ENCODE measurements around the gene WHAMM.
"Not testable (repeated sequence)": the region's sequence is repeated elsewhere in the genome, so short reads cannot be mapped to it uniquely, and the experiment has no call there.

The WHAMM gene, protein sequence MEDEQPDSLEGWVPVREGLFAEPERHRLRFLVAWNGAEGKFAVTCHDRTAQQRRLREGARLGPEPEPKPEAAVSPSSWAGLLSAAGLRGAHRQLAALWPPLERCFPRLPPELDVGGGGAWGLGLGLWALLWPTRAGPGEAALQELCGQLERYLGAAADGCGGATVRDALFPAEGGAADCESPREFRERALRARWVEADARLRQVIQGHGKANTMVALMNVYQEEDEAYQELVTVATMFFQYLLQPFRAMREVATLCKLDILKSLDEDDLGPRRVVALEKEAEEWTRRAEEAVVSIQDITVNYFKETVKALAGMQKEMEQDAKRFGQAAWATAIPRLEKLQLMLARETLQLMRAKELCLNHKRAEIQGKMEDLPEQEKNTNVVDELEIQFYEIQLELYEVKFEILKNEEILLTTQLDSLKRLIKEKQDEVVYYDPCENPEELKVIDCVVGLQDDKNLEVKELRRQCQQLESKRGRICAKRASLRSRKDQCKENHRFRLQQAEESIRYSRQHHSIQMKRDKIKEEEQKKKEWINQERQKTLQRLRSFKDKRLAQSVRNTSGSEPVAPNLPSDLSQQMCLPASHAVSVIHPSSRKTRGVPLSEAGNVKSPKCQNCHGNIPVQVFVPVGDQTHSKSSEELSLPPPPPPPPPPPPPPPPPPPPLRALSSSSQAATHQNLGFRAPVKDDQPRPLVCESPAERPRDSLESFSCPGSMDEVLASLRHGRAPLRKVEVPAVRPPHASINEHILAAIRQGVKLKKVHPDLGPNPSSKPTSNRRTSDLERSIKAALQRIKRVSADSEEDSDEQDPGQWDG

DNA sequence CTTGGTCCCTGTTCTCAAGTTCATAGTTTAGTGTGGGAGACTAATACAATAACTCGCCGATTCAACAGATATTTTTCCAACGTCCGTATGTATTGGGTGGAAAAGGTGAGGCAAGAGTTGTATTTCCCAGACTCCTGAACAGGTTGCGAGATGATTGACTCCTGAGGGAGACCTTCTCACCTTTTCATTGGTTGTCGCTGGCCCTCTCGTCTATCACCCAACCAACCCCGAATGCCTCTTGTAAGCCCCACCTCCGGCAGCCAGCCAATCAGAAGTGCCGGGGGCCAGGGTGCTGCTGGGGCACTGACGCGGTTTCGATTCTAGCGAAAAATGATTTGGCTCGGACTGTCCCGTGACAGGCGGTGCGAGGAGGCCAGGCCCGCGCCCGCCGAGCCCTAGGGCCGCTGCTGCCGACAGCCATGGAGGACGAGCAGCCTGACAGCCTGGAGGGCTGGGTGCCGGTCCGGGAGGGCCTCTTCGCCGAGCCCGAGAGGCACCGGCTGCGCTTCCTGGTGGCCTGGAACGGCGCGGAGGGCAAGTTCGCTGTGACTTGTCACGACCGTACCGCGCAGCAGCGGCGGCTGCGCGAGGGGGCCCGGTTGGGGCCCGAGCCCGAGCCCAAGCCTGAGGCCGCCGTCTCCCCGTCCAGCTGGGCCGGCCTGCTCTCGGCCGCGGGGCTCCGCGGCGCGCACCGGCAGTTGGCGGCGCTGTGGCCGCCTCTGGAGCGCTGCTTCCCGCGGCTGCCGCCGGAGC is at the start of gene WHAMM:
WHAMM (plus strand) TSS at position 321 of the 753 bp plus-strand sequence; CDS start at position 420, 99 bp downstream.
- Mint-ChIP-seq H3K27me3 (no peaks in the 10 kb centered on the region), H3K36me3 (peaks cover 7% of the 10 kb centered on the region), H3K27ac (peak within 1 kb of the TSS; percentile 96), H3K4me1 (peaks cover 33% of the 10 kb centered on the region), H3K9me3 (no peaks in the 10 kb centered on the region), H3K4me3 (peak within 1 kb of the TSS; percentile 88)
- ATAC-seq (ENCODE audit: low read depth) (peak; percentile 85), DNase-seq (ENCODE audit: low spot score in 2 of 2) (peak; percentile 87 to 93)

- Mint-ChIP-seq H3K4me3 (no peak overlapping the region), H3K27ac (no peak overlapping the region), H3K9me3 (peaks cover 4% of the 10 kb centered on the region), H3K4me1 (peaks cover 15% of the 10 kb centered on the region), H3K27me3 (no peaks in the 10 kb centered on the region), H3K36me3 (peaks cover 31% of the 10 kb centered on the region)
- DNase-seq (ENCODE audit: low spot score in 2 of 2) (no peak), ATAC-seq (ENCODE audit: low read depth) (no peak)
These were observed 45.9 kb upstream of the WHAMM start for GRCh38 chr15:82763361-82764116.

- H3K27ac Mint-ChIP-seq, result no peak overlapping the region
- ATAC-seq (ENCODE audit: low read depth) (no peak), DNase-seq (ENCODE audit: low spot score in 2 of 2) (no peak)
- H3K36me3 Mint-ChIP-seq, result peaks cover 28% of the 10 kb centered on the region
- peaks cover 4% of the 10 kb centered on the region for H3K9me3 Mint-ChIP-seq
- no peak overlapping the region for H3K4me3 Mint-ChIP-seq
- H3K27me3 Mint-ChIP-seq, result no peaks in the 10 kb centered on the region
- H3K4me1 Mint-ChIP-seq, result peaks cover 15% of the 10 kb centered on the region
These were observed 45.3 kb upstream of the WHAMM start for GRCh38 chr15:82764117-82764490.

GRCh38 chr15:82764740-82765139 is 44.7 kb upstream of the WHAMM start:
- ATAC-seq (ENCODE audit: low read depth), result no peak
- Mint-ChIP-seq H3K4me1 (peaks cover 15% of the 10 kb centered on the region), H3K36me3 (peaks cover 28% of the 10 kb centered on the region), H3K4me3 (no peak overlapping the region), H3K27ac (no peak overlapping the region), H3K27me3 (no peaks in the 10 kb centered on the region), H3K9me3 (peaks cover 4% of the 10 kb centered on the region)
- DNase-seq (ENCODE audit: low spot score in 2 of 2), result no peak

DNA sequence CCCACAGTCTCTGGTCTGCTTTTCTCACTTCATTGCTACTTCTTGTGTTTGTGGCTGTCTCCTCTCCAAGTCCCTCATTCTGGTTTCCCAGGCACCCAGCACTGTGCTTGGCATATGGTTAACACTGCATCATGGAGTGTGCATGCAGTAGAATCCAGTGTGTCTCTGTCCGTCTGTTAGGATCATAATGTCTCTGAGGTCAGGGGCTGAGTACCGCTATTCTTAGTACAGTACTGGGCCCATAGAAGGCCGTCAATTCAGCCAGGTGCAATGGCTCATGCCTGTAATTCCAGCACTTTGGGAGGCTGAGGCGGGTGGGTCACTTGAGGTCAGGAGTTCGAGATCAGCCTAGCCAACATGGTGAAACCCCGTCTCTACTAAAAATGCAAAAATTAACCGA is 43.2 kb upstream of the WHAMM start:
- H3K36me3 Mint-ChIP-seq, result peaks cover 24% of the 10 kb centered on the region
- DNase-seq (ENCODE audit: low spot score in 2 of 2); H3K9me3 Mint-ChIP-seq; H3K27me3 Mint-ChIP-seq; H3K27ac Mint-ChIP-seq; H3K4me3 Mint-ChIP-seq; ATAC-seq (ENCODE audit: low read depth): not testable (repeated sequence)
- H3K4me1 Mint-ChIP-seq, result peaks cover 15% of the 10 kb centered on the region

- Mint-ChIP-seq H3K9me3 (peaks cover 4% of the 10 kb centered on the region), H3K27me3 (no peaks in the 10 kb centered on the region), H3K36me3 (peaks cover 22% of the 10 kb centered on the region), H3K27ac (no peak overlapping the region), H3K4me3 (no peak overlapping the region), H3K4me1 (peaks cover 15% of the 10 kb centered on the region)
- ATAC-seq (ENCODE audit: low read depth) (no peak), DNase-seq (ENCODE audit: low spot score in 2 of 2) (no peak)
These were observed 42.1 kb upstream of the WHAMM start for GRCh38 chr15:82767163-82767829.

- ATAC-seq (ENCODE audit: low read depth) (no peak), DNase-seq (ENCODE audit: low spot score in 2 of 2) (no peak)
- Mint-ChIP-seq H3K4me1 (peaks cover 14% of the 10 kb centered on the region), H3K9me3 (peaks cover 4% of the 10 kb centered on the region), H3K36me3 (peaks cover 20% of the 10 kb centered on the region), H3K27me3 (no peaks in the 10 kb centered on the region), H3K27ac (no peak overlapping the region), H3K4me3 (no peak overlapping the region)
These were observed 40.9 kb upstream of the WHAMM start for GRCh38 chr15:82768414-82769054.

DNA sequence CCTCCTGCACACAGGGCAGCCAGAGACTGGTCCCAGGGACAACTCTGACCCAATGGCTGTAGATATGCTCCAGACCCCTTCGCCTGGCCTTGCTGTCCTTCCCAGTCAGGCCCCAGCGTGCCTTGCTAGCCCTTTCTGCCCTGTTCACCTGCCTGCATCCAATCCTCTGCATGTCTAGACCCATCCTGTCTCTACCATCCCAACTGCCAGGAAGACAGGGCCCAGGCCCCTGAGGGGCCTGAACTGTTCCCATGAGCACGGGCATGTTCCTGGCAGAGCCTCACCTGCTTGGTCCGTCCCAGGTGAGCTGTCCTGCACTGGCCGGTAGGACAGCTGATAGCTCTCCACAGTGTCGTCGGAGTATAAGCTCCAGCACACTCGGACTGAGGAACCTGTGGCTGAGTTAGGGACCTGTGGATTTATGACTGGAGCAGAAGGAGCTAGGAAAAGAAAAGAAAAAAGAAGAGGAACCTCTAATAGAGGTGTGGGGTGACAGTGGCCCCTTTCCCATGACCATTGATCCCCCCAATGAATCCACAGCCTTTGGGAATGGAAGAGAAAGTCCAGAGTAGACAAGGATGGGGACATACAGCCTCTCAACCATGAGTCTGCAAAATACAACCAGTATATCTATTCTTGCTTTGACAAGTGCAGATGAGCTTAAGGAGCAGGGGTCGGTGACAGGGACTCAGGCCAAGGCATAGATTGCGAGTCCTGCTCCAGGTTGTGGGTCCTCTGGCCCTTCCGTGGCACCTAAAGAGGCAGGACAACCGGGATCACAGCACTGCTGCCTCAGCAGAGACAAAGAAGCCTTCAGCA is 37.4 kb upstream of the WHAMM start:
- Mint-ChIP-seq H3K4me3 (no peak overlapping the region), H3K27ac (no peak overlapping the region), H3K4me1 (peaks cover 3% of the 10 kb centered on the region), H3K27me3 (no peaks in the 10 kb centered on the region), H3K36me3 (peaks cover 8% of the 10 kb centered on the region), H3K9me3 (peaks cover 3% of the 10 kb centered on the region)
- ATAC-seq (ENCODE audit: low read depth) (no peak), DNase-seq (ENCODE audit: low spot score in 2 of 2) (no peak)

- ATAC-seq (ENCODE audit: low read depth) (no peak), DNase-seq (ENCODE audit: low spot score in 2 of 2) (no peak)
- Mint-ChIP-seq H3K27ac (no peak overlapping the region), H3K27me3 (no peaks in the 10 kb centered on the region), H3K4me3 (no peak overlapping the region), H3K4me1 (no peaks in the 10 kb centered on the region), H3K9me3 (no peaks in the 10 kb centered on the region), H3K36me3 (no peaks in the 10 kb centered on the region)
These were observed 34.9 kb upstream of the WHAMM start for GRCh38 chr15:82774496-82774895.

DNA sequence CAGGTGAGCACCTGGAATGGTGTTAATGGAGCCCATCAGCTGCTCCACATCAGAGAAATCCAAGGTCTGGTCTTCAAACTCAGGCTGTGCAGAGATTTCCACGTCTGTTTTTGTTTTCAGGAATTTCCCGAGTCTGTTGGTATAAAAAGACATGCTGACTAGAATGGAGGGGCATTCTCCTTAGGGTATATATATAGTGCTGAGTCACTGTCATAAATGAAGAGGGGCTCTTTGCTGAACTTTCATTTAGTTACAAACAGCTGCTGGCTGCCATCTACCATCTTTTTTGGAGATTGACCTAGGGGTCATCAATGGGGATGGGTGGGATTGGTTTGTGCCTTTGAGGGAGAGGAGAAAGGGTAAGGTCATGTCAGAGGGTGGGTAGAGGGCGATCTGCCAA is 30.7 kb upstream of the WHAMM start:
- Mint-ChIP-seq H3K27me3 (no peaks in the 10 kb centered on the region), H3K27ac (no peak overlapping the region), H3K36me3 (no peaks in the 10 kb centered on the region), H3K4me1 (no peaks in the 10 kb centered on the region), H3K4me3 (no peak overlapping the region), H3K9me3 (no peaks in the 10 kb centered on the region)
- no peak for DNase-seq (ENCODE audit: low spot score in 2 of 2)
- no peak for ATAC-seq (ENCODE audit: low read depth)

- H3K4me3 Mint-ChIP-seq, result no peak overlapping the region
- no peak overlapping the region for H3K27ac Mint-ChIP-seq
- peaks cover 2% of the 10 kb centered on the region for H3K27me3 Mint-ChIP-seq
- H3K4me1 Mint-ChIP-seq, result no peaks in the 10 kb centered on the region
- H3K9me3 Mint-ChIP-seq, result no peaks in the 10 kb centered on the region
- DNase-seq (ENCODE audit: low spot score in 2 of 2) (no peak), ATAC-seq (ENCODE audit: low read depth) (no peak)
- no peaks in the 10 kb centered on the region for H3K36me3 Mint-ChIP-seq
These were observed 28.1 kb upstream of the WHAMM start for GRCh38 chr15:82781349-82781748.

GRCh38 chr15:82788496-82788895 is 20.9 kb upstream of the WHAMM start:
- DNase-seq (ENCODE audit: low spot score in 2 of 2) (no peak), ATAC-seq (ENCODE audit: low read depth) (no peak)
- H3K27ac Mint-ChIP-seq, result no peak overlapping the region
- peaks cover 2% of the 10 kb centered on the region for H3K27me3 Mint-ChIP-seq
- H3K4me3 Mint-ChIP-seq, result no peak overlapping the region
- peaks cover 1% of the 10 kb centered on the region for H3K9me3 Mint-ChIP-seq
- no peaks in the 10 kb centered on the region for H3K4me1 Mint-ChIP-seq
- no peaks in the 10 kb centered on the region for H3K36me3 Mint-ChIP-seq
